ENCODE measurements around the gene ZMYND19.
"Not testable (repeated sequence)": the region's sequence is repeated elsewhere in the genome, so short reads cannot be mapped to it uniquely, and the experiment has no call there.

ZMYND19 gene

DNA sequence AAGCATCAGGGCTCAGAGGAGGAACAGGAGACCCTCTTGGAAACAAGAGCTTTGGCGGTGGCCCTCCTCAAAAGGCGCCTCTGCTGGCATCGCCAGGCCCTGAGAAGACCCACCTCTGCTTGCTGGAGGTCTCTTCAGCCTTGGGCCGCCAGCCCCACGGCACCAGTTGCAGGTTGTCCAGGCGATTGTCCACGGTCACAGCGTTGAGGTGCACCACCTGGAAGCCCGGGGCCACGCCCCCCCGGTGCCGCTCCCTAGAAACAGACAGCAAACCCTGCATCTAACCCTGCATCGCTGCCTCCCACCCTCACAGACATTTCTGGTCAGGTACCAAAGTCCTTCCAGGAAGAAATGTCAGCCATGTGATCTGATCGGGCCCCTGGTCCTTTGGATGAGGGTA lies 3.5 kb downstream of the ZMYND19 start:
- no peak for DNase-seq

DNA sequence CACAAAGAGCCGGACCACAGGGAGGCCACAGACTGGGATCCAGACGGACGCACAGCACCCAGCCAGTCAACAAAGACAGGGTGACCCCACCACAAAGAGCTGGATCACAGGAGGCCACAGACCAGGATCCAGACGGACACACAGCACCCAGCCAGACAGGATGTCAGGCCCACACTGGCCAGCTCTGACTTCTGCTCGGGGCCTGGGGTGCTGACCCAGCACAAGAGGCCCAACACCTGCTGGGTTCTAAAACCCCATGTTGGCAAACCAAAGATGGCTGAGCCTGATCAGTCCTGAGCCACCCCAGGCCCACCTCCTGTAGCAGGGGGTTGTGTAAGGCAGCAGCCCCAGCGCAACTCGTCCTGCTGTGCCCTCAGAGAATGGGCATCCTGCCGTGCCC lies 6.4 kb downstream of the ZMYND19 start:
- no peak for DNase-seq

DNA sequence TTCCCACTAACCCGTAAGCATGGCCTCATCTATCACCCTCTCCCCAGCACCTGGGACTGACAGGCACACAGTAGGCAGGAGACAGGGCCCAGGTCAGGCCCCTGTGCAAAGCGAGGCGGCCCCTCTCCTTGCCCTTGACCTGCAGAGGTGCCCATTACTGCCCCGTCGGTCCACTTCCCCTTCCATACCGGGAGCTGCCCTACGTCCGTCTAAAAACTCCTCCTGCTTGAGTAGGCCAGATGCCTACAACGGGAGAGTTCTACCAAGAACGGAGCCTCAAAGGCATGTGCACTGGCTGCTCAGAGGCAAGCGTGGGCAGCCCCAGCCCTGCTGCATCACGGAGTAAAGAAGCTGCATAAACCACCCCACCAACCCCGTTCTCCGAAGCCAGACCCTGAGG lies 7.0 kb downstream of the ZMYND19 start:
- no peak for DNase-seq

DNA sequence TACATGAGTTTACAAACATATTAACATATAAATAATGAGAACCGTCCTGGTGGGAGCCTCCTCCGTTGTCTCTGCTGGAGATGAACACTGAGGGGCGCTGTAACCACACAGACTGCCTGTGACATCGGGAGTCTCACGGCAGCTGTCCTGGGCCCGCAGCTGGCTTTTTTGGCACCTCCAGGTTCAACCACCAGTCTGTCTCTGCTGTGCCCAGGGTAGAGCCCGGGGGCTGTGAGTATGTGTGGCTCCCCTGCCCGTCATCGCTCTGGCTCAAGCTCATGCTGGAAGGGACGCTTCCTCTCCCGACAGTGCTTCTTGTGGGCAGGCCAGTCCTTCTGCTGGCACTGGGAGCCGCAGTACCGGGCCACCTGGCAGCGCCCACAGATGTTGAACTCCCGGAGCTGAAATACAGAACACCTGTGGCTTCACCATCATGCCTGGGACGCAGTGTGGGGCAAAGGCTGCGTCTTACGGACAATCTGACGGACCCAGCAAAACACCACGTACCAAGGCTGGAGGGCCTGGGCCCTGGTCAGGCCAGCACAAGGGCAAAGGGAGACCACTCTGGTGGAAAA lies 7.9 kb downstream of the ZMYND19 start:
- no peak for DNase-seq

DNA sequence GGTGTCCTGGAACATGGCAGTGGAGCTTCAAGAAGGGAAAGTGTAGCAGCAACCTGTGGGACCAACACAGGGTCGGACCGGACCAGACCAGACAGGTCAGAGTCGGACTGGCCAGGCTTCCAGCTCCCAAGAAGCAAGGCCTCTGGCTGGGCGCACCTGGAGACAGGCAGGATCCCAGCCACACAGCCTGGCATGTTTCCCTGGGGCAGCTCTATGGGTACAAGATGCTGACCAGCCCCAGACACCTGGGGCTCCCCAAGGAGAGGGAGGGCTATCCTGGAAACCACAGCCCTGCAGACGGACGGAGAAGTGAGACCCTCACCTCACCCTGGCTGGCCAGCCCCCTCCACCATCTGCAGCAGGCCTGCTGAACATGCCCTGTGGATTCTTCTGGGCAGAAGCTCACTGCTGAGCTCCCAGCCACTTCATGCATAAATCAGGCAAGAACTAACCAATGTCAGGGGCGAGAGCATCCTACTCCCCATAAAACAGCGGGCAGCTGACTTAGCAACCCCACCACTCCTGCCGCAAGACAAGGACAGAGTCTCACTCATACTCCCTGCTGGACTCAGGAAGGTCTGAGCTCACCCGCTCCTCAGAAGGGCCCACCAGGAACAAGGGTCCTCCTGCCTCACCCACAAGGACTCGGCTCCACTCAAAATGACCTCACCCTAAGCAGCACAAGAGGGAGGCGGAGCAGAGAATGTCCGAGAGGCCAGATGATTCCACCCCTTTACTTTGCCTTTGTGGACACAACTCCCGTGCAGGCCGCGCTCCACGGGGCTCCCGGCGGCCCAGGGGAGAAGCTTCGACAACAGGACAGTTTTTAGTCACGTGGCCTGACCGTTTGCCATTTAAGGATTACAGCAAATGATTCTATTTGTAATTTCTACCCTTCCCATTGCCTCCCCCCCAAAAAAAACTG lies 8.7 kb downstream of the ZMYND19 start:
- DNase-seq = no peak

DNA sequence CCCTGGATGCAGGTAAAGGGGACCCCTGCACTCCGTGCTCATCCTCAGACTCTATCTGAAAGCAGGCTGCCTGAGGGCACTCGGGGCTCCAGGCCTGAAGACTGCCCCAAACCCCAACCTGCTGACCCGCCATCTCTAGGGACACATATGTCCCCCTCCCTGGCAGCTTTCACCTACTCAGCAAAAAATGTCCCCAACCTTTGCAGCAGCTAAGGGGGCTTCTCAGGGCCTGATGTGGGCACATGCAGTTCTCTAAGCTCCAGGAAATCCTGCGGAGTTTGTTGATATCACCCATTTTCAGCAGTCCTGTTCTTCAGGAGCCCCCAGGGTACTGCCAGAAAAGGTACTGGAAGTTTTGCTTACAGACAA lies 9.4 kb downstream of the ZMYND19 start:
- no peak for DNase-seq

DNA sequence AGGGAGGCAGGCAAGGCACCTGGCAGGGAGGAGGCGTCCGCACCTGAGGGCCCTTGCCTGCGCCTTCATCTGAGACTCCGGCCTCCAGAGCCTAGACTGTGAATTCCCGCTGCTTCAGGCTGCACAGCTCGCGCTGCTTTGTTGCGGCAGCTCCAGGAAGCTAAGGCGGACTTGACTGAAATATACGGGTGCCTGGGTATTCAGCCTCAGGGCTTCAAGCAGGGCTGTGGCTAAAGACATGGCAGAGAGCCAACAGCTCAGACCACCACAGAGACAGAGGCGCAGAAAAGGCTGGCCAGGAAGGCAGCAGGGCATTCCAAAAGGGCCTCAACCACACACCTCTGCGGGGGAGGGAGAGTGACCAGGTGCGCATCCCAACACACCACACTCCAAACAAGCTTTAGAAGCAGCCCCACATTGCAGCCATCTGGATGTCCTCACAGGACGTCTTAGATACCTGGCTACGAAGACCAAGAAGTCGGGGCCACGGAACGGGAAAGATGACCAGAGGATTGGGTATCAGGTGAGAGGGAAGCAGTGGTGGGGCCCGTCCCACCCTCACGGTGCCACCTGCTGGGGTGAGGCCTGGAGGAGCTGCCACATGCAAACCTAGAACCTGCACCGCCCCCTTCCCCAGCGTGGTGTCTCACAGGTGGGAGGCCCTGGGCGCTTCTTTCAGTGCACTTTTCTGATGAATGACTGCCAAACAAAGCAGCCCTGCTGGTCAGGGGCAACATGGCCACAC lies 9.9 kb downstream of the ZMYND19 start:
- DNase-seq = no peak

DNA sequence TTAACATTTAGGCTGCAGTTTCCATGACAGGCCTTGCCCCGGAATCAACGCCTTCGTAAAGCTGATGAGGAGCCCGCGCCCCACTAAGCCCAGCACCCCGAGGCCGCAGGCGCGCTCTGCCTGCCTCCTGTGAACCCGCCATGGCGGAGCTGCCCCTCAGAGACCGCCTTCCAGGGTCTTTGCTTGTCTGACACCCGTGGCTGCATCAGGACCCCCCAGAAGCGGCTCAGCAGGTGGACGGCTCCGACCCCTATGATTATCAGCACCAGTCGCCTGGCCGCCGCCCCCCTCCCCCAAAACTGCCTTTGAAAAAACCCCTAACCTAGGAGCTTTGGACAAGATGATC lies 11.1 kb downstream of the ZMYND19 start:
- no peak for DNase-seq

DNA sequence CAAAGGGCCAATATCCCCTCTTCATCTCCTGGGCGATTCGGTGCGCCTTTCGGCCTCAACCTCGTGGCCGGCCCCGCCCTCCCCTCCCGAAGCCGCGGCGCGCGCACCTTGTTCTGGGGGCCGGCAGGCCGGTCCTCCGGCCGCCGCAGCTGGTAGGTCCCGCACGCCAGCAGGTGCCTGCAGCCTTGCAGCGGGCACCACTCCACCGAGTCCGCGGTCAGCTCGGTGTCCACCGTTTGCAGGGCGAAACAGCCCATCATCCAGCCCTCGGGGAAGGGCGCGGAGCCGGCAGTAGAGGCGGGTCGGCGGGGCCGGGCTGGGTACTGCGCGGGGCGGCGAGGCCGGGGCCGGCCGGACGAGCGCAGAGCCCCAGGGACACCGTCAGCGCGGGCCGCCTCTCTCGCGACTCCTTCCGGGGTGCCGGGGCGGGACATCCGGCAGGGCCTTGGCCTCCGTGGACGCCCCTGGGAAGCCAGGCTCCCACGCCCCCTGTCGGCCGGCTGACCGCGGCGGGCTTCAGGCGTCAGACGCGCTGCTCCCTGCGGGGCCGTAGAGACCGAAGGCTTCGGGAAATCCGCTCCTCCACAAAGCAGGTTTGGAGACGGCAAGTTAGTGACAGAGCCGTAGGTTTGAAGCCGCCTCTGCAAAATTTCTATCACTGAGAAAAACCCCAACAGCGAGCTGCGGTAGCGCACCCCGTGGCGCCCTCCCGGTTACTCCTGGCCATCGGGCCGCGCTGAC lies 11.6 kb downstream of the ZMYND19 start, which contains the start of gene DPH7:
DPH7 (minus strand) TSS at position 408 of the 741 bp plus-strand sequence; CDS start at position 260, 148 bp downstream.
- peak; percentile 78 for DNase-seq

DNA sequence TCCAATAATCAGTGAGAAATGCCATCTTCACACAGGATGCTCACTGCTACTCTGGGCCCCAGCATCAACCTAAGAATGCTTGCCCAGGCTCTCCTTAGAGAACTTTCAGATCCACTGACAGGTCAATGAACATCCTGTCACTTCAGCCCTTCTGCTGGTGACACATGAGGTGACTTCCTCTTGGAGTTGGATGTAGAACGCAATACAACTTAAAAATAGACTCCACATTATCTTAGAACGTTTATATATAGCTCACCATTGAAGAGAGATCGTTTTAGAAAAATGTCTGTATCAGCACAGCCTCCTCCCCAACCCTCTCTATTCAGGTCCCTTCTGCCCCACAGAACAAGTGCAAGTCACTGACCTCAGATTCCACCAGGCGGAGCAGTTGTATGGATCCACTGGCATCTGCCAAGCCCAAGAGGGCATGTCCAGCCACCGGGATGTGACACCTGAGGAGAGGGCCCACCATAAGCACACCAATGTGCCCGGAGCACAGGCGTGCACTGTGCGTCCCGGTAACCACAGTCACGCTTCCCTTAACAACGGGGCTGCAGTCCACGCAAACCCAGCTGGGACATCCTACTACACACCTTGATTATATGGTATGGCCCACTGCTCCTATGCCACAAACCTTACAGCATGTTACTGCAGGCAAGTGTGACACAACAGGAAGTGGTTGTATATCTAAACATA lies 14.4 kb downstream of the ZMYND19 start:
- no peak for DNase-seq

DNA sequence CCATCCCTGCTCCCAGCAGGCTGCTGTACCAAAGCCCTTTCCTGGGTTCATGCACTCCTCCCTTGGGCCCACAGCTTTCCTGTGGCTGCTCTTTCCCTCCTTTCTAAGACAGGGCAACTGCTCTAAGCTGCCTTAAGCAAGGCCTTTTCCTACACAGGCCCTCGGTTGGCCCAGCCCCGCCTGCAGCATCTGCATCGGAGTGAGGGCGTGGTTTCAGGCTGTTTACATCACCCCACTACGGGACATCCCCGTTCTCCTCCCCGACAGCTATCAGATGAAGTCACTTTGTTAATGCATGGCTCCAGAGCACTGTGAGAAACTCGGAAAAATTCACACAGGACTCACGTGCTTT lies 15.0 kb downstream of the ZMYND19 start:
- DNase-seq = no peak

DNA sequence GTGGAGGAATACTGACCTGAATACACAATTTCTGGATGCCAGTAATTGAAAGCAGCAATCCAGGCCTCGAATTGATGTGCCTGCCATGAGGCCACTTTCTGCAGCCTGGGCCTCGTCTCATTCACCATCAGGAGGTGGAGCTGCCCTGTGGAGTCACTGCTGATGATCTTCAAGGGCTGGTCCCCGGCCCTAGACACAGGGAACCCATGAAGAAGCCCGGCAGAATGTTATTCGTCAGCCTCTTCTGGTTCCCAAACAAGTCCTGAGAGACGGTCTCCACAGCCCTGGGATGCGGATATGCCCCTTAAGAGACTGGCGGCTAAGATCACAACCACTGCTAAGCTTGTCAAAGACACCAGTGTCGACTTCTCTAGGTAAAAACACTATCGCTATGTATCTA lies 16.1 kb downstream of the ZMYND19 start:
- no peak for DNase-seq

DNA sequence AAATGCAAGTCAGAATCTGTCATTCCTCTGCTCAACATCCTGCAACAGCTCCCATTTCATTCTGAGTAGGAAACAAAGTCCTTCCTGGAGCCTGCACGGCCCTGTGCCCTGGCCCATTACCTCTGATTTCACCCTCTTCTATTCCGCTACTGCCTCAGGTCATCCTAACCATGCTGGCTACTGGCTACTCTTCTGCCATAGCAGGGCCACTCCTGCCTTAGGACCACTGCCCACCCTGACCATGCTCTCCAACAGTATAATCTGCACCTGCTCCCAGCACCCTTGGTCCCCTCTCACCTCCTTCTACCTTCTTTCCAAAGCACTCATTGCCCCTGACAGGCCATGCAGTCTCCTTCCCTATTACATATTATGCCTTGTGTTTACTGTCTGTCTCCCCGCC lies 19.7 kb downstream of the ZMYND19 start:
- DNase-seq = no peak

DNA sequence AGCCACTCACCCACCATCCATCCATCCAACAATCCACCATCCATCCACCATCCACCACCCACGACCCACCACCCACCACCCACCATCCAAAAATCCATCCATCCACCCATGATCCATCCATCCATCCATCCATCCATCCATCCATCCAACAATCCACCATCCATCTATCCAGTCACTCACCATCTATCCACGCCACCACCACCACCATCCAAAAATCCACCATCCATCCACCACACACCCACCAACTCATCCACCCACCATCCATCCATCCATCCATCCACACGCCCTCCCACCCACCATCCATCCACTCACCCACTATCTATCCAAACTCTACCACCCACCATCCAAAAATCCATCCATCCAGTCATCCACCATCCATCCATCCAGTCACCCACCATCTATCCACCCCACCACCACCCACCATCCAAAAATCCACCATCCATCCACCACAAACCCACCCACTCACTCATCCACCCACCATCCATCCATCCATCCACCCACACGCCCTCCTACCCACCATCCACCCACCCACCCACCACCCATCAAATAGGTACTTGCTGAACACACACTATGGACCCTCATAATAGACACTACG lies 20.6 kb downstream of the ZMYND19 start:
- DNase-seq = no peak

DNA sequence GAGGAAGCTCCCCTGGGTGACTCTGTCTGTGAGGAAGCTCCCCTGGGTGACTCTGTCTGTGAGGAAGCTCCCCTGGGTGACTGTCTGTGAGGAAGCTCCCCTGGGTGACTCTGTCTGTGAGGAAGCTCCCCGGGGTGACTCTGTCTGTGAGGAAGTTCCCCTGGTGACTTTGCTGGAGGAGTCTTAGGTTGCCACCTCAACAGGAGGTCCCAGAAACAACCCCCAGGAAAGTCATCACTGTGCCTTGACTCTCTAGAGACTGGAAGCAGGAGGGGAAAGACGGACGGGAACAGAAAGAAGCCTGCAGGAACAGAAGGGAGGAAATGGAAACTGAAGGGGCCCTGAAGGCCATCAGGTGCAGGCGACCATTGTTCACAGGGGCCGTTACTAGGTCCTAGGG lies 21.9 kb downstream of the ZMYND19 start:
- not testable (repeated sequence) for DNase-seq

DNA sequence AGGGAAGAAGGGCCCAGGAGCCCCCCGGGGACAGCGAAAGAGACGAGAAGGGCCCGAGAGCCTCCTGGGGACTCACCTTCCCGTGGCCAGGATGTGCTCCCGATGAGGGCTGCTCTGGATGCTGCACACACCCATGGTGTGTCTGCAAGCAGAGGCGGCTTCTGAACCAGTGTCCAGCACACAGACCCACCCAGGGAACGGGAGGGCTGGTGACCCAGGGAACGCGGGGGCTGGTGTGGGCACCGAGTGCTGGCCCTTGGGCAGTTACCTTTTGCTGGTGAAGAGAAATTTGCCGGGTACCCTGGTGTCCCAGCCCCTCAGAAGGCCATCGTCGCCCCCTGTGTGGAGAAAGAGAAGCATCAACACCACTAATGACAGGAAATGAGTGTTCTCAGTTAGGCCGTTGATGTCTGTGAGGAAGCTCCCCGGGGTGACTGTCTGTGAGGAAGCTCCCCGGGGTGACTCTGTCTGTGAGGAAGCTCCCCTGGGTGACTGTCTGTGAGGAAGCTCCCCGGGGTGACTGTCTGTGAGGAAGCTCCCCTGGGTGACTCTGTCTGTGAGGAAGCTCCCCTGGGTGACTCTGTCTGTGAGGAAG lies 25.4 kb downstream of the ZMYND19 start:
- DNase-seq = no peak

DNA sequence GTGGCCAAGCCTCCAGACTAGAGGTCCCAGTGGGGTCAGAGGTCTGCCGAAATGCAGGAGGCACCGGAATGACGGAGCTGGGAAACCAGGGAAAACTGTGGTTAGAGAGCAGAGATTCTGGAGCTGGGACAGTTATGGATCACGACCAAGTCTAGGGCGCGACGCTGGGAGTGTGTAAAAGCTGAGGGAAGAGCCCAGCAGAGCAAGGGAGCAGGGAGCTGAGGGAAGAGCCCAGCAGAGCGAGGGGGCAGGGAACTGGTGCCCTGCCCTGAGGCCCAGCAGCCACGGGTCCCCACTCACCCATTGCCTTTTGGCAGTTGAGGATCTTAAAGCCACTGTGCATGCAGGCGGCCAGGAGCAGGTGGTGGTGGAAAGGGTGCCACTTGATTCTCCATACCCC lies 26.2 kb downstream of the ZMYND19 start:
- no peak for DNase-seq

DNA sequence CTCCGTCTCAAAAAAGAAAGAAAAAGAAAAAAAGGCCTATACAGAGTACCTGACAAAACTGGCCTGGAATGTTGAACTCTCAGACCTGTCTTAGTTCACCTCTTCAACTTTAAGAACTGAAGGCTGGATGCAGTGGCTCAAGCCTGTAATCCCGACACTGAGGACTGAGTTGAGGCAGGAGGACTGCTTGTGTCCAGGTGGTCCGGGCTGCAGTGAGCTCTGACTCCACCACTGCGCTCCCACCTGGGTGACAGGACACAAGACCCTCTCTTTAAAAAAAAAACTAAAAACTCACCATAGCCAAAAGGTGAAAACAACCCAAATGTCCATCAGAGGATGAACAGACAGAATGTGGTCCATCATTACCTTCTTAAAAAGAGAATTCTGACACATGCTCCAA lies 32.2 kb downstream of the ZMYND19 start:
- DNase-seq = no peak

DNA sequence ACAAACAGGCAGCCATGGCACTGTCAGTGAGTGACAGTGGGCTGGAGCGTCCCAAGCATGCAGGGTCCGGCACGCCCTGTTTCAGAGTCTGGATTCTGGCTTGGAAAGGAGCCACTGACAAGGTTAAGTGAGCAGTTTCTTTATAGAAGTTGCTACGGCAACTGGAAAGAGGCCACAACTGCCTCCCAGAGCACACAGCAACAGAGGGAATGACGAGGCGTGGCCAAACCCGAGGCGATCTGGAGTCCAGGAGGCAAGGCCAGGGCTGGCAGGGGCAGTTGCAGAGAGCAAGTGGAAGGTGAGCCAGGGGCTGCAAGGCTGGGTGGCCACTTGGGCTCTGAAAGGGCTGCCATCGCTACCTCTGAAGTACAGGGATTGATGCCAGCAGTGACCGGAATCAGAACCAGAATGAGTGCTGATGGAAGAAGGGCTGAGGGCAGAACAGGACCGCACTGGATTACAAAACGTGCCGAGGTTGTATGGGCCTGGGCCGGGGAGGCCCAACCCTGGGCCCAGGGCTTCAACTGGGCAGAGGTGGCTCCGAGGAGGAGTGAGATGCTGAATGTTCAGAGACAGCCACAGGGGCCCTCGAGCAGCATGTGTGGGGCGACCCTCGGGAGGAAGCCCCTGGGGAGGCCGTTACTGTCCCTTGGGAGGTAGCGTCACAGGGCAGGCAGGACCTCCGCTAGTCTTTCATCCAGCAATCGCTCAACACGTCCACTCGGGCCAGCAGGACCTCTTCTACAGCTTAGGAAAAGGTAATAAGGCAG lies 34.1 kb downstream of the ZMYND19 start:
- no peak for DNase-seq

DNA sequence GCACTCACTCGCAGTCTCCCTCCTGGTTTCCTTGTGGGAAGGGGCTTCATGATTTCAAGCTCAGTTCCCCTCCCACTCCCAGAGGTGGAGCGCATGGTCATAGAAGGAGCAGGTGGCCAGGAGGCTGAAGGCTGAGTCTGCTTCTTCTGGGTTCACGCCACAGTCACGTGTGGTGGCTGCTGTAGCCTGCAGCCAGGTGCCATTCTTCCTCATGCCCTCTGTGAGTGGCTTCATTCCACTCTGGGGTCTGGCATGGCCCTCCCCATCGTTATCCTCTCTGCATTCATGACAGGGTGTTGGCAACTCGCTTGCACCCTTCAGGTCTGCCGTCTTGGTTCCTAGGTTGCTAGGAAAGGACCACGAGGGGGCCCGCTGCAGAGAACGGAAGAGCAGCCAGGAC lies 35.1 kb downstream of the ZMYND19 start:
- no peak for DNase-seq

DNA sequence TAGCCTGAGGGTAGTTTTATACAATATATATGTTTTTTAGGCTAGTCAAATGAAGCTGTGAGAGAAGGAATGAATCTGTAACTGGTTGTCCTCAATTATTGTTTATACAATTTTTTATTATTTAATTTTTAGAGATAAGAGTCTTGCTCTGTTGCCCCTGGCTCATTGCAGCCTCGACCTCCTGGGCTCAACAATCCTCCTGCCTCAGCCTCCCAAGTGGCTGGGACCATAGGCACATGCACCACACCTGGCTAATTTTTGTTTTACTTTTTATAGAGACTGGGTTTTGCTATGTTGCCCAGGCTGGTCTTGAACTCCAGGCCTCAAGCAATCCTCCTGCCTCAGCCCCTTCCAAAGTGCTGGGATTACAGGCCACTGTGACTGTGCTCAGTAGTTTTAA lies 36.0 kb downstream of the ZMYND19 start:
- no peak for DNase-seq

Data from DMS79 (cell line).